KOPT-K1 (cell line): ENCODE measurements around the gene NAXD.
"Not testable (repeated sequence)": the region's sequence is repeated elsewhere in the genome, so short reads cannot be mapped to it uniquely, and the experiment has no call there.

ENCODE experiments used
- H3K27ac ChIP-seq: fragments of 200-600 bp; sonication (generic); 2 replicates; pipeline ENCODE4 v1.5.1; 2016; ENCODE audit warnings: antibody characterized with exemption, mild to moderate bottlenecking, low read depth, low read length; ENCODE audit not compliant: poor library complexity, severe bottlenecking
- H3K36me3 ChIP-seq: fragments of 200-600 bp; sonication (generic); 2 replicates; pipeline ENCODE4 v1.5.1; 2017; ENCODE audit warnings: antibody characterized with exemption, mild to moderate bottlenecking, low read length, moderate library complexity; ENCODE audit not compliant: insufficient read depth
- H3K9me3 ChIP-seq: fragments of 200-600 bp; sonication (generic); 2 replicates; pipeline ENCODE4 v1.5.1; 2017; ENCODE audit warnings: antibody characterized with exemption, low read length, mild to moderate bottlenecking; ENCODE audit not compliant: insufficient read depth, poor library complexity, severe bottlenecking

Gene NAXD

GRCh38 chr13:110615322-110616102 lies at the start of gene NAXD:
TSS of gene NAXD (plus strand) at chr13:110615545. CDS start at chr13:110615602, 57 bp downstream.
- Histone ChIP-seq H3K9me3 (no peaks in the 10 kb centered on the region), H3K27ac (peak within 1 kb of the TSS; percentile 81), H3K36me3 (no peaks in the 10 kb centered on the region)

GRCh38 chr13:110566171-110566570 lies 49.2 kb upstream of the NAXD start:
- no peaks in the 10 kb centered on the region for H3K36me3 ChIP-seq
- no peak overlapping the region for H3K27ac ChIP-seq
- no peaks in the 10 kb centered on the region for H3K9me3 ChIP-seq

GRCh38 chr13:110568612-110569011 lies 46.7 kb upstream of the NAXD start:
- no peaks in the 10 kb centered on the region for H3K9me3 ChIP-seq
- no peaks in the 10 kb centered on the region for H3K36me3 ChIP-seq
- H3K27ac ChIP-seq = no peak overlapping the region

GRCh38 chr13:110569962-110570361 lies 45.4 kb upstream of the NAXD start:
- not testable (repeated sequence) for H3K9me3 ChIP-seq, H3K27ac ChIP-seq, H3K36me3 ChIP-seq

GRCh38 chr13:110570886-110571285 lies 44.5 kb upstream of the NAXD start:
- no peak overlapping the region for H3K27ac ChIP-seq

GRCh38 chr13:110571896-110572777 lies 43.2 kb upstream of the NAXD start:
- Histone ChIP-seq H3K9me3 (no peaks in the 10 kb centered on the region), H3K27ac (no peak overlapping the region), H3K36me3 (no peaks in the 10 kb centered on the region)

More at GRCh38 chr13:110570886-110571285, 44.5 kb upstream of the NAXD start:
- no peaks in the 10 kb centered on the region for H3K9me3 ChIP-seq
- no peaks in the 10 kb centered on the region for H3K36me3 ChIP-seq

GRCh38 chr13:110572778-110573118 lies 42.6 kb upstream of the NAXD start:
- H3K27ac ChIP-seq = no peak overlapping the region
- H3K36me3 ChIP-seq = no peaks in the 10 kb centered on the region
- H3K9me3 ChIP-seq = no peaks in the 10 kb centered on the region

GRCh38 chr13:110574161-110574560 lies 41.2 kb upstream of the NAXD start:
- no peaks in the 10 kb centered on the region for H3K36me3 ChIP-seq
- no peak overlapping the region for H3K27ac ChIP-seq
- no peaks in the 10 kb centered on the region for H3K9me3 ChIP-seq

GRCh38 chr13:110575322-110576069 lies 39.8 kb upstream of the NAXD start:
- H3K27ac ChIP-seq = no peak overlapping the region
- H3K36me3 ChIP-seq = no peaks in the 10 kb centered on the region
- no peaks in the 10 kb centered on the region for H3K9me3 ChIP-seq

GRCh38 chr13:110576070-110576394 lies 39.3 kb upstream of the NAXD start:
- Histone ChIP-seq H3K36me3 (no peaks in the 10 kb centered on the region), H3K27ac (no peak overlapping the region), H3K9me3 (no peaks in the 10 kb centered on the region)

GRCh38 chr13:110576736-110577476 lies 38.4 kb upstream of the NAXD start:
- H3K9me3 ChIP-seq = no peaks in the 10 kb centered on the region
- H3K27ac ChIP-seq = no peak overlapping the region
- H3K36me3 ChIP-seq = no peaks in the 10 kb centered on the region

- Histone ChIP-seq H3K27ac (no peak overlapping the region), H3K9me3 (no peaks in the 10 kb centered on the region), H3K36me3 (no peaks in the 10 kb centered on the region)
Measured at GRCh38 chr13:110578363-110578762, 37.0 kb upstream of the NAXD start.

GRCh38 chr13:110580800-110581199 lies 34.5 kb upstream of the NAXD start:
- no peak overlapping the region for H3K27ac ChIP-seq
- H3K9me3 ChIP-seq = no peaks in the 10 kb centered on the region
- H3K36me3 ChIP-seq = no peaks in the 10 kb centered on the region

- no peaks in the 10 kb centered on the region for H3K9me3 ChIP-seq
- no peak overlapping the region for H3K27ac ChIP-seq
- H3K36me3 ChIP-seq = no peaks in the 10 kb centered on the region
Measured at GRCh38 chr13:110581506-110582185, 33.7 kb upstream of the NAXD start.
